Trophoblast cell (in vitro differentiated cells and primary cell): ENCODE measurements around the gene EXT2.

Experiments used
- DNase-seq, 2 donors: peaks; one replicate each; pipeline ENCODE4 v3.0.0-alpha.2; 2016
- H2AFZ ChIP-seq: 2 replicates; pipeline ENCODE4 v1.6.1; 2013; ENCODE audit warnings: low read length, moderate library complexity, mild to moderate bottlenecking; ENCODE audit not compliant: insufficient read depth, poor library complexity
- H2AK5ac ChIP-seq: 2 replicates; pipeline ENCODE4 v1.6.1; 2013; ENCODE audit warnings: mild to moderate bottlenecking, low read length
- H2BK120ac ChIP-seq: 2 replicates; pipeline ENCODE4 v1.6.1; 2013; ENCODE audit warnings: low read length, mild to moderate bottlenecking, moderate library complexity; ENCODE audit not compliant: insufficient read depth, poor library complexity
- H2BK12ac ChIP-seq: 2 replicates; pipeline ENCODE4 v1.6.1; 2013; ENCODE audit warnings: mild to moderate bottlenecking, low read length, moderate library complexity
- H2BK5ac ChIP-seq: 2 replicates; pipeline ENCODE4 v1.6.1; 2013; ENCODE audit warnings: low read length, low read depth, moderate library complexity, mild to moderate bottlenecking; ENCODE audit not compliant: poor library complexity
- H3K14ac ChIP-seq: 2 replicates; pipeline ENCODE4 v1.6.1; 2013; ENCODE audit warnings: mild to moderate bottlenecking, low read length
- H3K18ac ChIP-seq: 2 replicates; pipeline ENCODE4 v1.6.1; 2013; ENCODE audit warnings: mild to moderate bottlenecking, low read length
- H3K23ac ChIP-seq: 2 replicates; pipeline ENCODE4 v1.6.1; 2013; ENCODE audit warnings: low read length
- H3K27ac ChIP-seq: 2 replicates; pipeline ENCODE4 v1.5.1; 2013; ENCODE audit warnings: low read depth, mild to moderate bottlenecking, inconsistent platforms, low read length, moderate library complexity
- H3K27me3 ChIP-seq: 2 replicates; pipeline ENCODE4 v1.6.1; 2013; ENCODE audit warnings: inconsistent platforms, mild to moderate bottlenecking, low read length, moderate library complexity; ENCODE audit not compliant: insufficient read depth
- H3K36me3 ChIP-seq, 2 experiments: 1 replicate in 1 of 2; 2 replicates in 1 of 2; pipeline ENCODE4 v1.6.1; 2013; ENCODE audit warnings: low read length in 2 of 2, mild to moderate bottlenecking in 2 of 2, moderate library complexity in 1 of 2; ENCODE audit not compliant: insufficient read depth in 2 of 2, control insufficient read depth in 1 of 2
- H3K4ac ChIP-seq: 2 replicates; pipeline ENCODE4 v1.6.1; 2013; ENCODE audit warnings: low read depth, mild to moderate bottlenecking, low read length, moderate library complexity
- H3K4me1 ChIP-seq, 2 experiments: 1 replicate in 1 of 2; 2 replicates in 1 of 2; pipeline ENCODE4 v1.6.1; 2013; ENCODE audit warnings: low read length in 2 of 2, mild to moderate bottlenecking in 2 of 2, moderate library complexity in 1 of 2; ENCODE audit not compliant: insufficient read depth in 2 of 2, control insufficient read depth in 1 of 2
- H3K4me2 ChIP-seq: 2 replicates; pipeline ENCODE4 v1.6.1; 2013; ENCODE audit warnings: inconsistent platforms, mild to moderate bottlenecking, low read length, moderate library complexity
- H3K4me3 ChIP-seq: 2 replicates; pipeline ENCODE4 v1.5.1; 2013; ENCODE audit warnings: mild to moderate bottlenecking, low read depth, low read length, inconsistent platforms
- H3K79me1 ChIP-seq: one replicate; pipeline ENCODE4 v1.6.1; 2013; ENCODE audit warnings: low read length
- H3K79me2 ChIP-seq: 2 replicates; pipeline ENCODE4 v1.6.1; 2013; ENCODE audit warnings: low read length, mild to moderate bottlenecking; ENCODE audit not compliant: control insufficient read depth, insufficient read depth, poor library complexity
- H3K9ac ChIP-seq: 2 replicates; pipeline ENCODE4 v1.6.1; 2013; ENCODE audit warnings: mild to moderate bottlenecking, low read length
- H3K9me3 ChIP-seq: 2 replicates; pipeline ENCODE4 v1.6.1; 2013; ENCODE audit warnings: low read depth, mild to moderate bottlenecking, control low read depth, inconsistent platforms, low read length; ENCODE audit not compliant: insufficient read depth
- H4K12ac ChIP-seq: 2 replicates; pipeline ENCODE4 v1.6.1; 2013; ENCODE audit warnings: low read depth, mild to moderate bottlenecking, low read length, moderate library complexity
- H4K8ac ChIP-seq: 2 replicates; pipeline ENCODE4 v1.6.1; 2013; ENCODE audit warnings: low read depth, mild to moderate bottlenecking, low read length, moderate library complexity
- H4K91ac ChIP-seq: one replicate; pipeline ENCODE4 v1.6.1; 2013; ENCODE audit warnings: low read depth, mild to moderate bottlenecking, low read length, moderate library complexity
- WGBS: extraction: QIAGEN DNeasy Blood & Tissue Kit; methylation state at CpG from one replicate; pipeline ENCODE4 v1.1.7; 2013; ENCODE audit warnings: missing lambda C conversion rate; ENCODE audit not compliant: insufficient read length, insufficient coverage; ENCODE audit errors: extremely low coverage; 5-methylcytosine and 5-hydroxymethylcytosine counted together

The EXT2 gene

GRCh38 chr11:44150401-44150800 is 54.9 kb downstream of the EXT2 start:
- Histone ChIP-seq H3K9me3 (no peaks in the 10 kb centered on the region), H3K9ac (no peak overlapping the region), H3K14ac (no peak overlapping the region), H3K79me2 (no peaks in the 10 kb centered on the region), H3K4me1 (no peaks in the 10 kb centered on the region), H3K27ac (no peak overlapping the region), H4K91ac (no peak overlapping the region), H4K12ac (no peak overlapping the region), H3K4ac (no peak overlapping the region), H3K4me2 (no peak overlapping the region), H3K23ac (no peak overlapping the region), H3K4me3 (no peak overlapping the region), H2BK120ac (no peak overlapping the region), H3K36me3 (no peaks in the 10 kb centered on the region), H3K79me1 (no peaks in the 10 kb centered on the region), H3K27me3 (no peaks in the 10 kb centered on the region), H2BK12ac (no peak overlapping the region), H4K8ac (no peak overlapping the region), H2BK5ac (no peak overlapping the region), H3K18ac (no peak overlapping the region), H2AFZ (no peak overlapping the region), H2AK5ac (no peak overlapping the region)
- DNase-seq = no peak
- WGBS = no CpG with 5 or more reads among the region's 1 CpG

DNA sequence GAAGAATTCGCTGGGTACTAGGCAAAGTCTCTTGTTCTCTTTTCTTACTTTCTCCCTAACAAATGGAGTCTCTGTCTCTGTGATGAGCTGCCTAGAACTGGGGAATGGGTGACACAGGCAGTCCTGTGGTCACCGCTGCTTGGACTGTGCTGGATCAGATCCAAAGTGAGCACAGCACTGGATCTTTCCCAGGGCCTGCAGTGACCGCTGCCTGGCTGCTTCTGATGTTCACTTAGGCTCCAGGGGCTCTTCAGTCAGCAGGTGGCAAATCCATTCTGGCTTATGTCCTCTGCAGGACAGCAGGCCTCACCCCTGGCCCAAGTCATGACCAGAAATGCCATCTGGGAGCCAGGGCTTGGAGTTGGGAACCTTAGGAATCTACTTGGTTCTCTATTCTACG is 61.5 kb downstream of the EXT2 start:
- H3K9me3 ChIP-seq = no peaks in the 10 kb centered on the region
- no peak overlapping the region for H4K8ac ChIP-seq
- no peak overlapping the region for H4K91ac ChIP-seq
- no peaks in the 10 kb centered on the region for H3K4me1 ChIP-seq
- H3K27me3 ChIP-seq = no peaks in the 10 kb centered on the region
- no peak overlapping the region for H3K27ac ChIP-seq
- no peak overlapping the region for H2BK12ac ChIP-seq
- no peak for DNase-seq
- no peak overlapping the region for H3K4ac ChIP-seq
- no peak overlapping the region for H3K14ac ChIP-seq
- no peak overlapping the region for H3K18ac ChIP-seq
- H2BK5ac ChIP-seq = no peak overlapping the region
- no peak overlapping the region for H3K9ac ChIP-seq
- no peak overlapping the region for H2BK120ac ChIP-seq
- H3K79me1 ChIP-seq = no peaks in the 10 kb centered on the region
- H3K4me3 ChIP-seq = no peak overlapping the region
- no peak overlapping the region for H4K12ac ChIP-seq
- no peak overlapping the region for H3K4me2 ChIP-seq
- H3K23ac ChIP-seq = no peak overlapping the region
- H3K36me3 ChIP-seq = no peaks in the 10 kb centered on the region
- H3K79me2 ChIP-seq = no peaks in the 10 kb centered on the region
- no peak overlapping the region for H2AK5ac ChIP-seq
- no CpG with 5 or more reads among the region's 4 CpGs for WGBS
- H2AFZ ChIP-seq = no peak overlapping the region

- Histone ChIP-seq H2BK120ac (no peak overlapping the region), H3K4me3 (no peak overlapping the region), H4K8ac (no peak overlapping the region), H2AFZ (no peak overlapping the region), H3K79me2 (no peaks in the 10 kb centered on the region), H2BK12ac (no peak overlapping the region), H3K4ac (no peak overlapping the region), H3K9ac (no peak overlapping the region), H3K14ac (no peak overlapping the region), H3K23ac (no peak overlapping the region), H3K4me2 (no peak overlapping the region), H3K18ac (no peak overlapping the region), H4K91ac (no peak overlapping the region), H3K27me3 (no peaks in the 10 kb centered on the region), H4K12ac (no peak overlapping the region), H3K9me3 (no peaks in the 10 kb centered on the region), H3K4me1 (no peaks in the 10 kb centered on the region), H2BK5ac (no peak overlapping the region), H2AK5ac (no peak overlapping the region), H3K36me3 (no peaks in the 10 kb centered on the region), H3K27ac (no peak overlapping the region), H3K79me1 (no peaks in the 10 kb centered on the region)
- no peak for DNase-seq
- no CpG with 5 or more reads among the region's 2 CpGs for WGBS
Measured at GRCh38 chr11:44158384-44158783, 62.9 kb downstream of the EXT2 start.

DNA sequence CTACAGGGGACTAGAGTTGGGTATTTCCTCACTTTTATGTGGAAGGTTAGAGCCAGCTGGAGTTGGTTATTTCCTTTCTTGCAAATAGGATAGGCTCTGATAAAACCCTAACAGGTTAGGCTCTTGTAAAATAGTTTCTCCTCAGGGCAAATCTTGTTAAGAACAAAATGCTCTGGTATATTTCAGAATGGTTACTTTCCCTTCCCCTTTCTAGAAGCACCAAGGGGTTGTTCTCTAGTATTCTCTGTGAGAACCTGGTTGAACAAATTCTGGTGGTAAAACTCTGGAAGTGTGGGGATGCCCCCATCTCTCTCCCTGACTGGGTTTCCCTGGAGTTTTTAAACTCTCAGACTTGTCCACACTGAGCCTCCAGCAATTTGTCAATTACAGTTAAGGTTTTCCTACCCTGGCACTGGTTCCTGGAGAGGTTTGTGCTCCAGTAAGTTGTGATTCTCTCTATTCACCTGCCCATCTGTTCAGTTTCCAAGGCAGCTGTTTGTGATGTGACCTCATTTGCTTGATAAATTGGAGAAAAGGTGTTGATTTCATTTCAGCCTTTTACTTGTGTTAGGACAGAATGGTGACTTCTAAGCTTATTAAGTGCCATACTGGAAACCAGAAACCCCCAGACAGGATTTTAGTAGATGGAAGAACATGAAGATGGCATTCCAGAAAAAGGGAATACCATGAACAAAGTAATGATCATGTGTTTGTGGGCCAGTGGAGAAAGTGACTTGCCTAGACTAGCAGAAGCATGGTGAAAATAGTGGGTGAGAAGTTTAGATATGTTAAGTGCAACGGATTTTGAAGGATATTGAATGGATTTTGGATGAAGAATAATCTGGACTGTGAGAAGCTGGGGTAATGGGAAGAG is 64.6 kb downstream of the EXT2 start:
- Histone ChIP-seq H3K4me1 (no peaks in the 10 kb centered on the region), H2BK12ac (no peak overlapping the region), H3K4me3 (no peak overlapping the region), H4K8ac (no peak overlapping the region), H3K23ac (no peak overlapping the region), H3K79me1 (no peaks in the 10 kb centered on the region), H3K27me3 (no peaks in the 10 kb centered on the region), H4K91ac (no peak overlapping the region), H3K9ac (no peak overlapping the region), H2AFZ (no peak overlapping the region), H3K18ac (no peak overlapping the region), H3K36me3 (no peaks in the 10 kb centered on the region), H3K4ac (no peak overlapping the region), H3K79me2 (no peaks in the 10 kb centered on the region), H3K9me3 (no peaks in the 10 kb centered on the region), H4K12ac (no peak overlapping the region), H3K14ac (no peak overlapping the region), H3K4me2 (no peak overlapping the region), H2AK5ac (no peak overlapping the region), H2BK120ac (no peak overlapping the region), H2BK5ac (no peak overlapping the region), H3K27ac (no peak overlapping the region)
- no peak for DNase-seq
- WGBS = 100% methylated on average over 1 of the region's 1 CpG
